Measurements from ENCODE around the gene OPRL1.

Gene OPRL1

GRCh38 chr20:64062276-64062595, 17.6 kb upstream of the OPRL1 start:
- TF ChIP-seq CTCF (conservative IDR thresholded peaks at IDR 0.05; ENCODE audit: low read depth) = no peak
- ChIA-PET POLR2A (ENCODE audit: low non-redundant PET) (interaction anchor here (0.8 to 1.0 kb wide), 2 partner anchors 25 to 199 kb away, joined by 3 to 4 read pairs; no protein-coding TSS in a partner anchor), CTCF (interaction anchor here (1.0 to 6.5 kb wide), 3 partner anchors 12 to 24 kb away, joined by 4 to 98 read pairs (median 6); partner anchors contain the start of gene C20orf204)
- DNase-seq (ENCODE audit: low spot score) = no peak
- H3K27ac ChIP-seq = peak overlapping the region; percentile 83

- POLR2A ChIA-PET (ENCODE audit: low non-redundant PET) = interaction anchor here (0.6 to 1.0 kb wide), 6 partner anchors 10 to 199 kb away, joined by 3 to 8 read pairs (median 4); no protein-coding TSS in a partner anchor
- peak within 1 kb of the TSS; percentile 83 for H3K27ac ChIP-seq
- TF ChIP-seq CTCF (conservative IDR thresholded peaks at IDR 0.05; ENCODE audit: low read depth) = no peak
- CTCF ChIA-PET = interaction anchor here (1.0 to 6.5 kb wide), 3 partner anchors 13 to 24 kb away, joined by 4 to 98 read pairs (median 6); partner anchors contain the start of gene C20orf204
- DNase-seq (ENCODE audit: low spot score) = peak; percentile 99
These were observed 17.1 kb upstream of the OPRL1 start, which contains the start of gene TCEA2 for GRCh38 chr20:64062596-64063388. TSS of gene TCEA2 (plus strand) at chr20:64063198. CDS start at chr20:64063313, 115 bp downstream.

GRCh38 chr20:64063389-64064144, 16.3 kb upstream of the OPRL1 start:
- CTCF ChIA-PET = interaction anchor here (1.0 to 6.5 kb wide), 6 partner anchors 13 to 25 kb away, joined by 4 to 98 read pairs (median 5); partner anchors contain the start of genes C20orf204 and RGS19
- TF ChIP-seq CTCF (conservative IDR thresholded peaks at IDR 0.05; ENCODE audit: low read depth) = no peak
- POLR2A ChIA-PET (ENCODE audit: low non-redundant PET) = interaction anchor here (0.6 to 1.0 kb wide), 5 partner anchors 11 to 29 kb away, joined by 3 to 8 read pairs (median 5); no protein-coding TSS in a partner anchor
- no peak for DNase-seq (ENCODE audit: low spot score)
- H3K27ac ChIP-seq = peak overlapping the region; percentile 83

- ChIA-PET POLR2A (ENCODE audit: low non-redundant PET) (interaction anchor here (0.6 kb wide), 1 partner anchor 414 kb away, joined by 7 read pairs; no protein-coding TSS in a partner anchor), CTCF (interaction anchor here (0.8 to 1.9 kb wide), 4 partner anchors 15 to 77 kb away, joined by 3 to 11 read pairs (median 4); partner anchors contain the start of gene RGS19)
- no peak for TF ChIP-seq CTCF (conservative IDR thresholded peaks at IDR 0.05; ENCODE audit: low read depth)
- DNase-seq (ENCODE audit: low spot score) = peak; percentile 83
- H3K27ac ChIP-seq = peak overlapping the region; percentile 83
These were observed 15.7 kb upstream of the OPRL1 start for GRCh38 chr20:64064145-64064698.

- CTCF ChIA-PET = interaction anchor here (0.8 to 1.9 kb wide), 7 partner anchors 8 to 85 kb away, joined by 3 to 11 read pairs (median 4); partner anchors contain the start of gene LKAAEAR1
- peak overlapping the region; percentile 83 for H3K27ac ChIP-seq
- POLR2A ChIA-PET (ENCODE audit: low non-redundant PET) = interaction anchor here (0.6 to 0.8 kb wide), 3 partner anchors 11 to 161 kb away, joined by 3 read pairs; no protein-coding TSS in a partner anchor
- TF ChIP-seq CTCF (conservative IDR thresholded peaks at IDR 0.05; ENCODE audit: low read depth) = no peak
- no peak for DNase-seq (ENCODE audit: low spot score)
These were observed 14.6 kb upstream of the OPRL1 start for GRCh38 chr20:64065062-64065973.

All from RWPE1 (cell line).